Activated CD8-positive, alpha-beta memory T cell treated with anti-CD3 and anti-CD28 coated beads, Interleukin-2, amount 10 ng/mL, durations not matched to agents 7 days and 5 days (primary cell): ENCODE measurements around the gene ASPHD2. TPM values are rescaled to one million over a fixed set of nuclear protein-coding genes. Genes with fewer than 3 reads are reported as not detected.
A peak's percentile ranks its signal among the peaks of the same experiment; 100 is the strongest.

ENCODE experiments used
- ATAC-seq: fragments of 150-1000 bp; cut with Tn5 transposase; one replicate; pipeline ENCODE4 v1.10.0; 2021; ENCODE audit warnings: moderate library complexity
- CTCF ChIA-PET: fragments of 350-600 bp; sonication (Branson Sonifier 250); formaldehyde crosslinking; loops from one replicate; lab custom pipeline; 2021; ENCODE audit warnings: antibody characterized with exemption; lab: Charles Lee
- DNase-seq: peaks from one replicate; pipeline ENCODE4 v3.0.0-alpha.2; 2020
- H3K27ac Mint-ChIP-seq: one replicate; pipeline ENCODE4 v1.8.0; 2021; ENCODE audit warnings: mild to moderate bottlenecking, mixed read lengths
- H3K27me3 Mint-ChIP-seq: one replicate; pipeline ENCODE4 v1.8.0; 2021; ENCODE audit warnings: mixed read lengths
- H3K36me3 Mint-ChIP-seq: one replicate; pipeline ENCODE4 v1.8.0; 2021; ENCODE audit warnings: mild to moderate bottlenecking, mixed read lengths
- H3K4me1 Mint-ChIP-seq: one replicate; pipeline ENCODE4 v1.8.0; 2021; ENCODE audit warnings: mixed read lengths
- H3K4me3 Mint-ChIP-seq: one replicate; pipeline ENCODE4 v1.8.0; 2021; ENCODE audit warnings: mild to moderate bottlenecking, moderate library complexity, mixed read lengths
- H3K9me3 Mint-ChIP-seq: one replicate; pipeline ENCODE4 v1.8.0; 2022; ENCODE audit warnings: low read depth, mixed read lengths
- total RNA-seq, 2 experiments: library from RNA; stranded (reverse); gene quantifications; one replicate each; pipeline ENCODE4 v1.2.3, GENCODE V29; 2021

Gene ASPHD2
- total RNA-seq, 2 experiments from 2014 or later: 15.3 to 17.0 TPM

GRCh38 chr22:26485806-26486390 lies 56.8 kb downstream of the ASPHD2 start:
- CTCF ChIA-PET: interaction anchor here (0.8 to 5.4 kb wide), 4 partner anchors 16 to 181 kb away, joined by 3 to 48 read pairs (median 14); partner anchors contain the start of gene ASPHD2

GRCh38 chr22:26486394-26486793 lies 57.3 kb downstream of the ASPHD2 start:
- H3K4me3 Mint-ChIP-seq: no peak overlapping the region
- no peaks in the 10 kb centered on the region for H3K27me3 Mint-ChIP-seq
- H3K4me1 Mint-ChIP-seq: peaks cover 42% of the 10 kb centered on the region
- no peak for ATAC-seq
- CTCF ChIA-PET: interaction anchor here (0.8 to 5.4 kb wide), 3 partner anchors 15 to 181 kb away, joined by 3 to 48 read pairs (median 3); no protein-coding TSS in a partner anchor
- H3K36me3 Mint-ChIP-seq: peaks cover 13% of the 10 kb centered on the region
- no peak overlapping the region for H3K27ac Mint-ChIP-seq
- H3K9me3 Mint-ChIP-seq: no peaks in the 10 kb centered on the region
- no peak for DNase-seq

More at GRCh38 chr22:26485806-26486390, 56.8 kb downstream of the ASPHD2 start:
- ATAC-seq (no peak), DNase-seq (no peak)
- Mint-ChIP-seq H3K27ac (peak overlapping the region; percentile 45), H3K9me3 (no peaks in the 10 kb centered on the region), H3K4me3 (peak overlapping the region; percentile 4), H3K36me3 (peaks cover 14% of the 10 kb centered on the region), H3K4me1 (peaks cover 47% of the 10 kb centered on the region), H3K27me3 (no peaks in the 10 kb centered on the region)

GRCh38 chr22:26487996-26488395 lies 58.9 kb downstream of the ASPHD2 start:
- no peaks in the 10 kb centered on the region for H3K27me3 Mint-ChIP-seq
- CTCF ChIA-PET: interaction anchor here (5.4 kb wide), 1 partner anchor 14 kb away, joined by 48 read pairs; no protein-coding TSS in a partner anchor
- no peak overlapping the region for H3K4me3 Mint-ChIP-seq
- no peak for ATAC-seq
- H3K36me3 Mint-ChIP-seq: peaks cover 24% of the 10 kb centered on the region
- DNase-seq: no peak
- no peak overlapping the region for H3K27ac Mint-ChIP-seq
- peaks cover 28% of the 10 kb centered on the region for H3K4me1 Mint-ChIP-seq
- H3K9me3 Mint-ChIP-seq: no peaks in the 10 kb centered on the region

- CTCF ChIA-PET: interaction anchor here (1.0 to 1.2 kb wide), 3 partner anchors 11 to 154 kb away, joined by 4 to 5 read pairs (median 4); no protein-coding TSS in a partner anchor
- no peak overlapping the region for H3K4me3 Mint-ChIP-seq
- H3K36me3 Mint-ChIP-seq: peaks cover 38% of the 10 kb centered on the region
Measured at GRCh38 chr22:26489447-26490036, 60.5 kb downstream of the ASPHD2 start.

GRCh38 chr22:26492220-26492619 lies 63.2 kb downstream of the ASPHD2 start:
- Mint-ChIP-seq H3K27me3 (no peaks in the 10 kb centered on the region), H3K27ac (no peak overlapping the region), H3K9me3 (no peaks in the 10 kb centered on the region), H3K36me3 (peaks cover 56% of the 10 kb centered on the region), H3K4me3 (no peak overlapping the region), H3K4me1 (peaks cover 14% of the 10 kb centered on the region)
- CTCF ChIA-PET: interaction anchor here (0.7 to 2.2 kb wide), 3 partner anchors 11 to 370 kb away, joined by 3 to 8 read pairs (median 5); no protein-coding TSS in a partner anchor
- ATAC-seq (no peak), DNase-seq (no peak)

More at GRCh38 chr22:26489447-26490036, 60.5 kb downstream of the ASPHD2 start:
- peak overlapping the region; percentile 50 for H3K27ac Mint-ChIP-seq
- H3K4me1 Mint-ChIP-seq: peaks cover 33% of the 10 kb centered on the region
- H3K9me3 Mint-ChIP-seq: no peaks in the 10 kb centered on the region
- DNase-seq (no peak), ATAC-seq (no peak)
- H3K27me3 Mint-ChIP-seq: no peaks in the 10 kb centered on the region

GRCh38 chr22:26494506-26494905 lies 65.4 kb downstream of the ASPHD2 start:
- no peak for ATAC-seq
- peaks cover 14% of the 10 kb centered on the region for H3K4me1 Mint-ChIP-seq
- CTCF ChIA-PET: interaction anchor here (0.7 to 2.1 kb wide), 4 partner anchors 9 to 171 kb away, joined by 3 to 14 read pairs (median 4); no protein-coding TSS in a partner anchor
- H3K36me3 Mint-ChIP-seq: peaks cover 65% of the 10 kb centered on the region
- H3K4me3 Mint-ChIP-seq: no peak overlapping the region
- no peaks in the 10 kb centered on the region for H3K9me3 Mint-ChIP-seq
- no peak for DNase-seq
- H3K27ac Mint-ChIP-seq: no peak overlapping the region
- H3K27me3 Mint-ChIP-seq: no peaks in the 10 kb centered on the region

Other genes starting within 250 kb of the ASPHD2 start
- gene HPS4, start 54.5 kb downstream of the ASPHD2 start, total RNA-seq: 10 to 100 TPM; 39.3 to 41.2 TPM
- gene SRRD, start 54.6 kb downstream of the ASPHD2 start, total RNA-seq: 10 to 100 TPM; 17.5 to 22.6 TPM
- gene TFIP11, start 83.2 kb downstream of the ASPHD2 start, total RNA-seq: 10 to 100 TPM; 58.0 to 64.8 TPM
- 10 to 100 TPM; 61.6 to 81.6 TPM for gene TPST2, start 160.9 kb downstream of the ASPHD2 start, total RNA-seq
- under 1 TPM in 1 of 2 experiments, not detected in 1; 0.38 TPM for gene CRYBB1, start 188.8 kb downstream of the ASPHD2 start, total RNA-seq
- under 1 TPM in 1 of 2 experiments, not detected in 1; 0.38 TPM for gene CRYBA4, start 192.7 kb downstream of the ASPHD2 start, total RNA-seq
- 100 to 1,000 TPM in 1 of 2 experiments, 10 to 100 TPM in 1; 66.5 to 125 TPM for gene MIAT, start 228.3 kb downstream of the ASPHD2 start, total RNA-seq